GM23248 (cell line): ENCODE data around the gene KIR3DL1.

Experiments used
- EZH2 ChIP-seq: fragments of 200-600 bp; sonication (generic); IDR thresholded peaks from 2 replicates; pipeline ENCODE4 v1.6.1; 2018; ENCODE audit warnings: antibody characterized with exemption, mild to moderate bottlenecking; ENCODE audit not compliant: insufficient read depth, poor library complexity, severe bottlenecking
- EZH2phosphoT487 ChIP-seq: fragments of 200-600 bp; sonication (generic); IDR thresholded peaks from 2 replicates; pipeline ENCODE4 v1.6.1; 2018; ENCODE audit warnings: antibody characterized with exemption, moderate library complexity, mild to moderate bottlenecking, low read depth; ENCODE audit not compliant: insufficient read depth

- no peak for TF ChIP-seq EZH2
- no peak for TF ChIP-seq EZH2phosphoT487
Observed at GRCh38 chr19:54851353-54851752, 35.1 kb downstream of the KIR3DL1 start.
